GM18909 (cell line): ENCODE data around the gene SND1.
"Not testable (repeated sequence)": the region's sequence is repeated elsewhere in the genome, so short reads cannot be mapped to it uniquely, and the experiment has no call there.

Experiments used
- ATAC-seq: cut with Tn5 transposase; IDR thresholded peaks from one replicate; pipeline ENCODE4 v1.9.1; 2021; ENCODE audit warnings: mild to moderate bottlenecking; ENCODE audit not compliant: unreplicated experiment, poor library complexity

SND1 gene

GRCh38 chr7:128098629-128099028, 446.6 kb downstream of the SND1 start:
- ATAC-seq, result no peak

- ATAC-seq, result no peak
Measured at GRCh38 chr7:128099204-128099671, 447.2 kb downstream of the SND1 start.

GRCh38 chr7:128100225-128100948, 448.4 kb downstream of the SND1 start:
- ATAC-seq, result no peak

GRCh38 chr7:128100949-128101713, 449.1 kb downstream of the SND1 start:
- no peak for ATAC-seq

- no peak for ATAC-seq
Measured at GRCh38 chr7:128102490-128103291, 450.7 kb downstream of the SND1 start.

- ATAC-seq, result peak; percentile 32
Measured at GRCh38 chr7:128103498-128104107, 451.6 kb downstream of the SND1 start.

- peak; percentile 20 for ATAC-seq
Measured at GRCh38 chr7:128104108-128104742, 452.2 kb downstream of the SND1 start.

- ATAC-seq, result no peak
Measured at GRCh38 chr7:128105228-128106022, 453.4 kb downstream of the SND1 start.

- no peak for ATAC-seq
Measured at GRCh38 chr7:128106821-128107220, 454.8 kb downstream of the SND1 start.

GRCh38 chr7:128107516-128107915, 455.5 kb downstream of the SND1 start:
- ATAC-seq, result not testable (repeated sequence)

GRCh38 chr7:128108129-128108528, 456.1 kb downstream of the SND1 start:
- ATAC-seq, result no peak

- ATAC-seq, result peak; percentile 92
Measured at GRCh38 chr7:128108641-128109423, 456.8 kb downstream of the SND1 start.

- not testable (repeated sequence) for ATAC-seq
Measured at GRCh38 chr7:128109424-128109969, 457.5 kb downstream of the SND1 start.

- no peak for ATAC-seq
Measured at GRCh38 chr7:128110641-128111364, 458.8 kb downstream of the SND1 start.

- ATAC-seq, result no peak
Measured at GRCh38 chr7:128112018-128112780, 460.2 kb downstream of the SND1 start.

- no peak for ATAC-seq
Measured at GRCh38 chr7:128112781-128113221, 460.8 kb downstream of the SND1 start.

GRCh38 chr7:128113839-128114238, 461.8 kb downstream of the SND1 start:
- no peak for ATAC-seq
